Effector memory CD8-positive, alpha-beta T cell (primary cell): ENCODE measurements around the gene ATP1B2.
"Not testable (repeated sequence)": the region's sequence is repeated elsewhere in the genome, so short reads cannot be mapped to it uniquely, and the experiment has no call there.

Experiments used
- ATAC-seq: fragments of 150-1000 bp; cut with Tn5 transposase; replicated peaks from 2 replicates; pipeline ENCODE4 v1.10.0; 2021; ENCODE audit warnings: mild to moderate bottlenecking, moderate library complexity
- DNase-seq, 3 experiments: peaks; one replicate each; pipeline ENCODE4 v3.0.0; 2021
- H3K27ac Mint-ChIP-seq, 2 donors: one replicate each; pipeline ENCODE4 v1.8.0; 2022; ENCODE audit warnings: mild to moderate bottlenecking in 2 of 2, mixed read lengths in 2 of 2, moderate library complexity in 2 of 2
- H3K27me3 Mint-ChIP-seq, 2 donors: one replicate each; pipeline ENCODE4 v1.8.0; 2022; ENCODE audit warnings: mixed read lengths in 2 of 2
- H3K36me3 Mint-ChIP-seq: one replicate; pipeline ENCODE4 v1.8.0; 2022; ENCODE audit warnings: mild to moderate bottlenecking, moderate library complexity, mixed read lengths; ENCODE audit not compliant: insufficient read depth
- H3K4me1 Mint-ChIP-seq, 2 donors: one replicate each; pipeline ENCODE4 v1.8.0; 2022; ENCODE audit warnings: low read depth in 2 of 2, mixed read lengths in 2 of 2
- H3K4me3 Mint-ChIP-seq, 2 donors: one replicate each; pipeline ENCODE4 v1.8.0; 2022; ENCODE audit warnings: mild to moderate bottlenecking in 2 of 2, mixed read lengths in 2 of 2, moderate library complexity in 2 of 2
- H3K9me3 Mint-ChIP-seq, 2 donors: one replicate each; pipeline ENCODE4 v1.8.0; 2022; ENCODE audit warnings: mixed read lengths in 2 of 2

Gene ATP1B2

DNA sequence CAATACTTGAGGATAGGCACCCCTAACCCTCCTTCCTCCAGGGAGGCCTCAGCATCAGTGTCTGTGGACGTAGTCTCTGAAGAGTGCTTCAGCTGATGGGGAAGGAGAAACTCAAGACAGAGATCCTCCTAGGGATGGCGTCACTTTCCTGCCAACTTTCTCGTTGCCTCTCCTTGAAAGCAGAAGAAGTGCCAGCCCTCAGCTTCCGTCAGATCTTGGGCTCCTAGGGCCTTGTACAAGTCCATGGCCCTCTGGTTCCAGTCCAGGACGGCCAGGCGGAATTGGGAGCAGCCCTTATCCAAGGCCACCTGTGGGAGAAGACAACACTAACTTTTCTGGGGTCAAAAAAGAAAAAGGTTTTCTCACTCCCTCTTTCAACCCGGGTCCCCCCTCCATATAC lies 24.4 kb upstream of the ATP1B2 start:
- Mint-ChIP-seq H3K27ac (peak overlapping the region; percentile 84 to 91), H3K4me1 (peaks cover 8 to 11% of the 10 kb centered on the region in 2 donors), H3K4me3 (peak overlapping the region; percentile 90 to 92)

DNA sequence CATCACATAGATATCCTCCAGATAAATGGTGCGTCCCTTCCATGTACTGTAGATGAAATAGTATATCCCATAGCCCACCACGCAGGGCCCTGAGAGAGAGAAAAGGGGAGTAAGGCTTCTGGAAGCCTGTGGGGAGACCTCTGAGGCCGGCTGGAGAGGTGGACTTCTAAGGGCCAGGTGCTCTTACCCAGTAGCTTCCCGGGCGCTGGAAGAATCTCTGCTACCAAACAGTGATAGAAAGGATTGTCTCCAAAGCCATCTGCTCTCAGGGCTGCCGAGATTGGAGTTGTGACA lies 23.8 kb upstream of the ATP1B2 start:
- Mint-ChIP-seq H3K4me3 (peak overlapping the region; percentile 90 to 92), H3K9me3 (no peaks in the 10 kb centered on the region), H3K4me1 (peaks cover 8 to 11% of the 10 kb centered on the region in 2 donors), H3K27ac (peak overlapping the region; percentile 84 to 91), H3K27me3 (no peaks in the 10 kb centered on the region), H3K36me3 (peaks cover 5% of the 10 kb centered on the region)
- ATAC-seq (no peak), DNase-seq (no peak)

More for the DNA sequence above, 24.4 kb upstream of the ATP1B2 start:
- no peaks in the 10 kb centered on the region for H3K9me3 Mint-ChIP-seq
- no peak for DNase-seq
- peaks cover 5% of the 10 kb centered on the region for H3K36me3 Mint-ChIP-seq
- ATAC-seq: no peak
- H3K27me3 Mint-ChIP-seq: no peaks in the 10 kb centered on the region

GRCh38 chr17:7627250-7628121 lies 23.2 kb upstream of the ATP1B2 start, which contains the start of gene SAT2:
Gene SAT2, minus strand, starts transcription at chr17:7627821. Its CDS starts 186 bp downstream, at chr17:7627635.
- H3K27ac Mint-ChIP-seq: peak within 1 kb of the TSS; percentile 84 to 91
- H3K9me3 Mint-ChIP-seq: no peaks in the 10 kb centered on the region
- no peaks in the 10 kb centered on the region for H3K27me3 Mint-ChIP-seq
- H3K36me3 Mint-ChIP-seq: peaks cover 5% of the 10 kb centered on the region
- peak; percentile 64 to 71 (median 70) for DNase-seq
- peak within 1 kb of the TSS; percentile 90 to 92 for H3K4me3 Mint-ChIP-seq
- peak; percentile 94 for ATAC-seq
- peaks cover 8 to 11% of the 10 kb centered on the region in 2 donors for H3K4me1 Mint-ChIP-seq

DNA sequence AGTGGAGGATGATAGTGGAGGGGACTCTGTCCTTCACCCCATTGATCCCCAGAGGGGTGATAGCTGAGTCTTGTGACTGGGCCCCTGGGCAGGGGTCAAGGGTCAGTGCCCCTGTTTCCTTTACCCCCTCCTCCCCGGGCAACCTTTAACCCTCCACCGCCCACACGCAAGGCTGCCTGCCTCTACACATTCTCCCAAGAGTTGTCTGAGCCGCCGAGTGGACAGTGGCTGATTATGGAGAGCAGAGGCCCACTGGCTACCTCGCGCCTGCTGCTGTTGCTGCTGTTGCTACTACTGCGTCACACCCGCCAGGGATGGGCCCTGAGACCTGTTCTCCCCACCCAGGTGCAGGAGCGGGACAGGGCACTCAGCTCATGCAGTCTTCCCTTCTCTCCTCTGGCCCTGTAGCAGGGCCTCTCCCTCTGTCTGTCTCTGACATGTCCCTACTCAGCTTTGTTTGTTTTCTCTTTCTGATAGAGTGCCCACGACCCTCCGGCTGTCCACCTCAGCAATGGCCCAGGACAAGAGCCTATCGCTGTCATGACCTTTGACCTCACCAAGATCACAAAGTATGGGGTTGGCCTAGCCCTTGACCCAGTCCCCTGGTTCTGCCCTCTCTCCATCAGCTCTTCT lies 20.7 kb upstream of the ATP1B2 start, which contains the start of gene SHBG:
Gene SHBG (plus strand): TSS at position 197 of the 633 bp plus-strand sequence. CDS start 38 bp downstream, at position 235.
- H3K9me3 Mint-ChIP-seq: no peaks in the 10 kb centered on the region
- no peak within 1 kb of the TSS for H3K27ac Mint-ChIP-seq
- no peak within 1 kb of the TSS for H3K4me3 Mint-ChIP-seq

GRCh38 chr17:7631398-7632380 lies 19.0 kb upstream of the ATP1B2 start:
- DNase-seq (no peak), ATAC-seq (no peak)
- Mint-ChIP-seq H3K4me1 (peaks cover 4 to 5% of the 10 kb centered on the region in 2 donors), H3K9me3 (no peaks in the 10 kb centered on the region), H3K36me3 (no peaks in the 10 kb centered on the region), H3K27ac (peak overlapping the region in 1 of 2 donors; percentile 59), H3K4me3 (no peak overlapping the region), H3K27me3 (peaks cover 0 to 7% of the 10 kb centered on the region in 2 donors)

More for the DNA sequence above, 20.7 kb upstream of the ATP1B2 start, which contains the start of gene SHBG:
- Mint-ChIP-seq H3K4me1 (peaks cover 8 to 11% of the 10 kb centered on the region in 2 donors), H3K27me3 (peaks cover 0 to 7% of the 10 kb centered on the region in 2 donors), H3K36me3 (peaks cover 5% of the 10 kb centered on the region)
- ATAC-seq: no peak
- no peak for DNase-seq

- peaks cover 0 to under 1% of the 10 kb centered on the region in 2 donors for H3K4me1 Mint-ChIP-seq
- peaks cover 0 to 7% of the 10 kb centered on the region in 2 donors for H3K27me3 Mint-ChIP-seq
- ATAC-seq (no peak), DNase-seq (no peak)
- H3K36me3 Mint-ChIP-seq: no peaks in the 10 kb centered on the region
- peak overlapping the region in 1 of 2 donors; percentile 59 for H3K27ac Mint-ChIP-seq
- H3K9me3 Mint-ChIP-seq: no peaks in the 10 kb centered on the region
- H3K4me3 Mint-ChIP-seq: no peak overlapping the region
These were observed 18.2 kb upstream of the ATP1B2 start for GRCh38 chr17:7632492-7632894.

- Mint-ChIP-seq H3K9me3 (no peaks in the 10 kb centered on the region), H3K4me1 (no peaks in the 10 kb centered on the region), H3K4me3 (no peak overlapping the region), H3K27ac (no peak overlapping the region), H3K36me3 (no peaks in the 10 kb centered on the region), H3K27me3 (peaks cover 0 to 7% of the 10 kb centered on the region in 2 donors)
- DNase-seq: no peak
- no peak for ATAC-seq
These were observed 17.6 kb upstream of the ATP1B2 start for GRCh38 chr17:7633093-7633492.

GRCh38 chr17:7634384-7634783 lies 16.3 kb upstream of the ATP1B2 start:
- H3K36me3 Mint-ChIP-seq: no peaks in the 10 kb centered on the region
- no peaks in the 10 kb centered on the region for H3K4me1 Mint-ChIP-seq
- no peak overlapping the region for H3K4me3 Mint-ChIP-seq
- no peak overlapping the region for H3K27ac Mint-ChIP-seq
- ATAC-seq (no peak), DNase-seq (no peak)
- no peaks in the 10 kb centered on the region for H3K9me3 Mint-ChIP-seq
- peaks cover 0 to 7% of the 10 kb centered on the region in 2 donors for H3K27me3 Mint-ChIP-seq

DNA sequence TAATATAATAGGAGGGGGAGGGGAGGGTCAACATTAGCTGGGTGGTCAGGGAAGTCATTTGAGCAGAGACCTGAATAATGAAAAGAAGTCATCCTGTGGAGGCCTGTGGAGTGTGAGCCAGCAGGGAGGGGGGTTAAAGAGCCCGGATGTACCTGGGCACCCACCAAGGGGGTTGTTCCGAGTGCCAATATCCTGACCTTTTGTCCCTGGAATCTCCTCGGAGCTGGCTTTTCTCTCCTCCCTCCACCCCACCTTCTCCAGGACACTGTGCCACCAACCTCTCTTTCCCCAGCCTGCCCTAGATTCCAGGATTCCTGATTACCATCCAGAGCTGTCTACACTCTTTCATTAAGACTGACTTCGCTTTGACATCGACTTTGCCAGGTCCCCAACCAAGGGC lies 14.6 kb upstream of the ATP1B2 start:
- ATAC-seq (no peak), DNase-seq (no peak)
- no peaks in the 10 kb centered on the region for H3K9me3 Mint-ChIP-seq
- H3K27ac Mint-ChIP-seq: peak overlapping the region in 1 of 2 donors; percentile 20
- H3K27me3 Mint-ChIP-seq: peaks cover 0 to 7% of the 10 kb centered on the region in 2 donors
- H3K4me3 Mint-ChIP-seq: no peak overlapping the region
- H3K36me3 Mint-ChIP-seq: no peaks in the 10 kb centered on the region
- no peaks in the 10 kb centered on the region for H3K4me1 Mint-ChIP-seq

GRCh38 chr17:7640783-7641182 lies 9.9 kb upstream of the ATP1B2 start:
- no peak for DNase-seq
- H3K4me1 Mint-ChIP-seq: no peaks in the 10 kb centered on the region
- H3K4me3 Mint-ChIP-seq: no peak overlapping the region
- ATAC-seq: no peak
- H3K9me3 Mint-ChIP-seq: no peaks in the 10 kb centered on the region
- H3K27ac Mint-ChIP-seq: no peak overlapping the region
- H3K36me3 Mint-ChIP-seq: no peaks in the 10 kb centered on the region
- peaks cover under 1 to 21% of the 10 kb centered on the region in 2 donors for H3K27me3 Mint-ChIP-seq

- H3K9me3 Mint-ChIP-seq, H3K27ac Mint-ChIP-seq, ATAC-seq, H3K36me3 Mint-ChIP-seq, H3K4me3 Mint-ChIP-seq, H3K4me1 Mint-ChIP-seq, DNase-seq: not testable (repeated sequence)
- peaks cover 9 to 29% of the 10 kb centered on the region in 2 donors for H3K27me3 Mint-ChIP-seq
These were observed 9.1 kb upstream of the ATP1B2 start for GRCh38 chr17:7641635-7642034.

DNA sequence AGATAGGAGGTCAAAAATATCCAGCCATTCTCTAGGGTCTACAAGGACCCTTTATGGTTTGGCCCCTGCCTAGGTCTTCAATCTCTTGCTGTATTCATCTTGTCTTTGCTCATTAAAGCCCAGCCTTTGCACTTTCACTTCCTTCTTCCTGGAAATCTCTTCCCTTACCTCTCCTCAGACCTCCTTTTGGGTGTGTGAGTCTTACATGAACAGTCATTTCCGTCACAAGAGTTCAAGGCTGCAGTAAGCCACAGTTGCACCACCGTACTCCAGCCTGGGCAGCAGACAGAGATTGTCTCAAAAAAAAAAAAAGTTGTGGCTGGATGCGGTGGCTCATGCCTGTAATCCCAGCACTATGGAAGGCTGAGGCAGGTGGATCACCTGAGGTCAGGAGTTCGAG lies 6.0 kb upstream of the ATP1B2 start:
- Mint-ChIP-seq H3K27me3 (peaks cover 25 to 53% of the 10 kb centered on the region in 2 donors), H3K4me1 (peaks cover under 1 to 2% of the 10 kb centered on the region in 2 donors), H3K36me3 (no peaks in the 10 kb centered on the region), H3K9me3 (no peaks in the 10 kb centered on the region), H3K27ac (no peak overlapping the region), H3K4me3 (no peak overlapping the region)
- ATAC-seq (no peak), DNase-seq (no peak)

DNA sequence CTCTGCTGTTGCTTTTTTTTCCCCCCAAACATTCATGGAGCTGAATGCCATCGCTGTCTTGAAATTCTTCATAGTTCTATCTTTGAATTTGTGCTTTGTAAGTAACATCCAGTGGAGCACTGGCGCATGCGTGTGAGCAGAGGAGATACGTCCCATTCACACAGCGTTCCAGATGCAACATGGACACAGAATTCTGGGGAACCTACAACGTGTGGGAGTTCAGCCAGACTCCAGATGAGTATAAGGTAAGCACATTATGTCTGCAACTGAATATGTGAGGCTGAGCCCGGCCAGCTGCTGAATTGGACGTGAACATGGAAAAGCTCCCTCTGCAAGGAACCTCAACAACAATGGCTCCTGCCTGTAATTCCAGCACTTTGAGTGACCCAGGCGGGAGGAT lies 4.3 kb upstream of the ATP1B2 start:
- no peaks in the 10 kb centered on the region for H3K9me3 Mint-ChIP-seq
- no peak overlapping the region for H3K27ac Mint-ChIP-seq
- no peaks in the 10 kb centered on the region for H3K36me3 Mint-ChIP-seq
- H3K4me1 Mint-ChIP-seq: peaks cover 14 to 15% of the 10 kb centered on the region in 2 donors
- no peak overlapping the region for H3K4me3 Mint-ChIP-seq
- DNase-seq (no peak), ATAC-seq (no peak)
- H3K27me3 Mint-ChIP-seq: peaks cover 41 to 70% of the 10 kb centered on the region in 2 donors
